GM12878 (cell line): ENCODE measurements around the gene TNKS2. TPM values are rescaled to one million over a fixed set of nuclear protein-coding genes. Genes with fewer than 3 reads are reported as not detected.

Experiments used
- ATAC-seq: fragments of 200-7000 bp; cut with Tn5 transposase; 3 replicates; pipeline ENCODE4 v1.9.1; 2020; ENCODE audit warnings: mild to moderate bottlenecking, moderate library complexity
- BruUV-seq: library from RNA; stranded (reverse); fragments of 400-500 nt; replicated peaks from 2 replicates; lab custom pipeline; 2021; lab: Mats Ljungman, UMichigan
- CTCF ChIA-PET: fragments of 300-600 bp; sonication (Branson Sonifier 250); formaldehyde crosslinking; extraction: SDS; loops from one replicate; lab custom pipeline; 2021; ENCODE audit warnings: inconsistent platforms; lab: Yijun Ruan, JAX
- POLR2A ChIA-PET: fragments of 350-600 bp; formaldehyde crosslinking; extraction: SDS; loops from one replicate; lab custom pipeline; 2021; ENCODE audit warnings: inconsistent platforms; lab: Charles Lee
- RAD21 ChIA-PET: fragments of 300-600 bp; sonication (Branson Sonifier 250); formaldehyde crosslinking; loops from one replicate; lab custom pipeline; 2023; ENCODE audit warnings: antibody characterized with exemption; ENCODE audit not compliant: unreplicated experiment; lab: Charles Lee
- SMC1A ChIA-PET: fragments of 300-600 bp; sonication (Branson Sonifier 250); formaldehyde crosslinking; loops from one replicate; lab custom pipeline; 2023; ENCODE audit not compliant: unreplicated experiment, uncharacterized antibody; lab: Charles Lee
- DNase-seq: peaks from one replicate; pipeline ENCODE4 v3.0.0-alpha.2; 2011; ENCODE audit warnings: low read depth, low spot score
- FAIRE-seq: peaks from 3 replicates; lab custom pipeline; 2011; peaks lifted over from hg19 to GRCh38; lab: Jason Lieb, UNC
- H2AFZ ChIP-seq: 2 replicates; pipeline ENCODE4 v1.6.0; 2011; ENCODE audit warnings: low read depth, low read length, control low read depth; ENCODE audit not compliant: control insufficient read depth
- H3K27ac ChIP-seq: 2 replicates; pipeline ENCODE4 v1.5.1; 2011; ENCODE audit warnings: control low read depth; ENCODE audit not compliant: control insufficient read depth, insufficient read depth
- H3K27me3 ChIP-seq, 2 experiments: replicated peaks in 1 of 2; 2 replicates each; pipeline versions ENCODE4 v1.6.0 to v1.6.1; 2011; ENCODE audit warnings: low read length in 1 of 2; ENCODE audit not compliant: control insufficient read depth in 2 of 2, insufficient read depth in 2 of 2
- H3K36me3 ChIP-seq, 2 experiments: 2 replicates each; pipeline ENCODE4 v1.5.1; 2011; ENCODE audit warnings: low read length in 1 of 2; ENCODE audit not compliant: control insufficient read depth in 2 of 2, insufficient read depth in 2 of 2
- H3K4me1 ChIP-seq: 2 replicates; pipeline ENCODE4 v1.6.1; 2011; ENCODE audit warnings: mild to moderate bottlenecking, low read length, moderate library complexity, mixed read lengths; ENCODE audit not compliant: control insufficient read depth, insufficient read depth
- H3K4me2 ChIP-seq: 2 replicates; pipeline ENCODE4 v1.6.0; 2011; ENCODE audit warnings: control low read depth; ENCODE audit not compliant: control insufficient read depth, insufficient read depth
- H3K4me3 ChIP-seq: fragments of 200-600 bp; sonication (generic); 2 replicates; pipeline ENCODE4 v1.5.1; 2016
- H3K79me2 ChIP-seq: 2 replicates; pipeline ENCODE4 v1.6.0; 2011; ENCODE audit warnings: low read length; ENCODE audit not compliant: control insufficient read depth, insufficient read depth
- H3K9ac ChIP-seq: 2 replicates; pipeline ENCODE4 v1.8.0; 2011; ENCODE audit warnings: low read length, control low read depth, mixed read lengths; ENCODE audit not compliant: control insufficient read depth, insufficient read depth
- H3K9me3 ChIP-seq: replicated peaks from 3 replicates; pipeline ENCODE4 v1.5.1; 2011; ENCODE audit warnings: mild to moderate bottlenecking, low read length; ENCODE audit not compliant: control insufficient read depth, insufficient read depth
- H4K20me1 ChIP-seq: 2 replicates; pipeline ENCODE4 v1.6.0; 2011; ENCODE audit not compliant: control insufficient read depth, insufficient read depth
- BRCA1 ChIP-seq: IDR thresholded peaks from 2 replicates; pipeline ENCODE4 v1.6.1; 2011; ENCODE audit warnings: low read depth, low read length, improper control_type of control experiment
- CREM ChIP-seq: IDR thresholded peaks from 2 replicates; pipeline ENCODE4 v1.6.1; 2014; ENCODE audit warnings: antibody characterized with exemption, low read depth
- EZH2 ChIP-seq: IDR thresholded peaks from 2 replicates; pipeline ENCODE4 v1.6.1; 2012; ENCODE audit warnings: low read depth, mild to moderate bottlenecking, control low read depth, inconsistent platforms, low read length, borderline replicate concordance; ENCODE audit not compliant: control insufficient read depth
- IRF4 ChIP-seq: IDR thresholded peaks from 2 replicates; pipeline ENCODE4 v1.6.1; 2011; ENCODE audit warnings: low read depth, low read length
- RB1 ChIP-seq: fragments of 450-650 bp; formaldehyde crosslinking; IDR thresholded peaks from 2 replicates; pipeline ENCODE4 v1.6.1; 2017; ENCODE audit warnings: mild to moderate bottlenecking, borderline replicate concordance
- RELA ChIP-seq: fragments of 450-650 bp; IDR thresholded peaks from 2 replicates; pipeline ENCODE4 v1.8.0; 2014; ENCODE audit warnings: borderline replicate concordance; ENCODE audit not compliant: partially characterized antibody
- SMAD5 ChIP-seq: IDR thresholded peaks from 2 replicates; pipeline ENCODE4 v1.6.1; 2016; ENCODE audit warnings: antibody characterized with exemption, low read depth
- ZNF217 ChIP-seq: fragments of 450-650 bp; IDR thresholded peaks from 2 replicates; pipeline ENCODE4 v1.6.1; 2017; ENCODE audit warnings: antibody characterized with exemption, mild to moderate bottlenecking
- WGBS: methylation state at CpG from one replicate; pipeline ENCODE4 v1.1.6; 2016; ENCODE audit warnings: low lambda C conversion rate; ENCODE audit not compliant: insufficient replicate concordance, insufficient coverage; ENCODE audit errors: missing lambda C conversion rate; 5-methylcytosine and 5-hydroxymethylcytosine counted together
- in situ Hi-C: fragments of 300-500 bp; cut with MboI; formaldehyde crosslinking; loops from 9 replicates; pipeline ENCODE4 v1.14.3; 2018; ENCODE audit warnings: mixed read lengths
- intact Hi-C: fragments of 100-400 bp; cut with micrococcal nuclease; formaldehyde crosslinking; loops from one replicate; pipeline ENCODE4 v1.14.2; 2022; ENCODE audit not compliant: unreplicated experiment
- polyA plus RNA-seq, 11 experiments: library from polyadenylated mRNA; depleted of rRNA in 4 of 11; unstranded in 6 of 11; stranded (reverse) in 5 of 11; fragments of >200 nt; fragmentation: Nextera tagmentation in 4 of 11; fragmentation: Illumina TruSeq in 1 of 11; extraction: Ambion mirVana in 4 of 11; extraction: Trizol in 1 of 11; gene quantifications; 1 replicate in 1 of 11; 2 replicates in 10 of 11; pipeline versions ENCODE4 v1.2.1 to v1.2.3, GENCODE V29; 2011 to 2016; ENCODE audit warnings: inconsistent platforms in 2 of 11, missing spikeins in 2 of 11, low read depth in 1 of 11
- total RNA-seq, 4 experiments: library from RNA; depleted of rRNA in 3 of 4; stranded (reverse); fragments of >200 nt in 3 of 4; fragmentation: Illumina TruSeq in 1 of 4; extraction: Trizol in 1 of 4; gene quantifications; 2 replicates each; pipeline versions ENCODE4 v1.2.1 to v1.2.3, GENCODE V29; 2013 to 2021
- TF ChIP-seq, protein P1 (sequence below): fragments of 450-650 bp; IDR thresholded peaks from 2 replicates; pipeline ENCODE4 v1.6.1; 2017; ENCODE audit warnings: mild to moderate bottlenecking, moderate library complexity

Gene TNKS2
- total and polyA plus RNA-seq, 10 of the 15 experiments (the other 5 are each of a cell fraction or from before 2014, with no cell fraction given) = 2.9 to 24.2 (median 6.9) TPM

DNA sequence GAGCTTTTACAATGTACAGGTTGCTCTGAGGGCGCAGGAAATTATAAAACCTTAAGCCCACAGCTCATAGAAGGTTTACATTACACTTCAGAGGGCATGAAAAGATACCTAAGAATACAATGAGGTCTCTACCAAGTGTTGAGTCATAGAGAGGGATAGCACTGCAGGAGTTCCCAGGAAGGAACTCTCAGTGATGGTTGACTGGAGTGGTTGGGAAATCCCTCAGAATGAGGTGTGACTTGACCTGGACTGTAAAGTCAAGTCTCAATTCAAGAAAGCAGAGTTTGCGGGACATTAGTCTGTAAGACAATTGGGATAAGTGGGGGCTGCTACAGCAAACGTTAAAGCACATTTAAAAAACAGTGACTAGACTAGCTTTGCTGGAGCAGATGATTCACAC lies 21.9 kb downstream of the TNKS2 start:
- H3K27ac ChIP-seq = no peak overlapping the region
- no peak overlapping the region for H3K4me2 ChIP-seq
- H2AFZ ChIP-seq = no peak overlapping the region
- H3K4me3 ChIP-seq = no peak overlapping the region
- in situ Hi-C loops (no loop called here), intact Hi-C loops (no loop called here)
- H3K79me2 ChIP-seq = no peaks in the 10 kb centered on the region
- SMC1A ChIA-PET = no interaction called here
- 95% methylated on average over 3 of the region's 3 CpGs for WGBS
- no peak overlapping the region for H3K9ac ChIP-seq
- RAD21 ChIA-PET = no interaction called here
- no peaks in the 10 kb centered on the region for H3K27me3 ChIP-seq
- BruUV-seq = no TSS peak
- no peaks in the 10 kb centered on the region for H3K4me1 ChIP-seq
- H3K36me3 ChIP-seq = peaks cover 5 to 24% of the 10 kb centered on the region in 2 experiments
- POLR2A ChIA-PET = no interaction called here
- H4K20me1 ChIP-seq = no peaks in the 10 kb centered on the region
- no peak for TF ChIP-seq SMAD5
- no peak for TF ChIP-seq CREM
- TF ChIP-seq EZH2 = no peak
- no peak for TF ChIP-seq ZNF217
- TF ChIP-seq IRF4 = no peak
- no peak for TF ChIP-seq RELA
- no peak for TF ChIP-seq BRCA1
- TF ChIP-seq RB1 = no peak
- TF ChIP-seq, protein P1, sequence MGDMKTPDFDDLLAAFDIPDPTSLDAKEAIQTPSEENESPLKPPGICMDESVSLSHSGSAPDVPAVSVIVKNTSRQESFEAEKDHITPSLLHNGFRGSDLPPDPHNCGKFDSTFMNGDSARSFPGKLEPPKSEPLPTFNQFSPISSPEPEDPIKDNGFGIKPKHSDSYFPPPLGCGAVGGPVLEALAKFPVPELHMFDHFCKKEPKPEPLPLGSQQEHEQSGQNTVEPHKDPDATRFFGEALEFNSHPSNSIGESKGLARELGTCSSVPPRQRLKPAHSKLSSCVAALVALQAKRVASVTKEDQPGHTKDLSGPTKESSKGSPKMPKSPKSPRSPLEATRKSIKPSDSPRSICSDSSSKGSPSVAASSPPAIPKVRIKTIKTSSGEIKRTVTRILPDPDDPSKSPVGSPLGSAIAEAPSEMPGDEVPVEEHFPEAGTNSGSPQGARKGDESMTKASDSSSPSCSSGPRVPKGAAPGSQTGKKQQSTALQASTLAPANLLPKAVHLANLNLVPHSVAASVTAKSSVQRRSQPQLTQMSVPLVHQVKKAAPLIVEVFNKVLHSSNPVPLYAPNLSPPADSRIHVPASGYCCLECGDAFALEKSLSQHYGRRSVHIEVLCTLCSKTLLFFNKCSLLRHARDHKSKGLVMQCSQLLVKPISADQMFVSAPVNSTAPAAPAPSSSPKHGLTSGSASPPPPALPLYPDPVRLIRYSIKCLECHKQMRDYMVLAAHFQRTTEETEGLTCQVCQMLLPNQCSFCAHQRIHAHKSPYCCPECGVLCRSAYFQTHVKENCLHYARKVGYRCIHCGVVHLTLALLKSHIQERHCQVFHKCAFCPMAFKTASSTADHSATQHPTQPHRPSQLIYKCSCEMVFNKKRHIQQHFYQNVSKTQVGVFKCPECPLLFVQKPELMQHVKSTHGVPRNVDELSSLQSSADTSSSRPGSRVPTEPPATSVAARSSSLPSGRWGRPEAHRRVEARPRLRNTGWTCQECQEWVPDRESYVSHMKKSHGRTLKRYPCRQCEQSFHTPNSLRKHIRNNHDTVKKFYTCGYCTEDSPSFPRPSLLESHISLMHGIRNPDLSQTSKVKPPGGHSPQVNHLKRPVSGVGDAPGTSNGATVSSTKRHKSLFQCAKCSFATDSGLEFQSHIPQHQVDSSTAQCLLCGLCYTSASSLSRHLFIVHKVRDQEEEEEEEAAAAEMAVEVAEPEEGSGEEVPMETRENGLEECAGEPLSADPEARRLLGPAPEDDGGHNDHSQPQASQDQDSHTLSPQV = no peak
- DNase-seq = no peak
- no peaks in the 10 kb centered on the region for H3K9me3 ChIP-seq
- ATAC-seq = no peak
- CTCF ChIA-PET = no interaction called here
- no peak for FAIRE-seq
